ENCODE results near the gene DHRS11. TPM values are rescaled to one million over a fixed set of nuclear protein-coding genes. Genes with fewer than 3 reads are reported as not detected.

The DHRS11 gene
- total and polyA plus RNA-seq, 2 of the 8 experiments (the other 6 are each of a cell fraction or from before 2014, with no cell fraction given) = 29.5 to 63.3 TPM

DNA sequence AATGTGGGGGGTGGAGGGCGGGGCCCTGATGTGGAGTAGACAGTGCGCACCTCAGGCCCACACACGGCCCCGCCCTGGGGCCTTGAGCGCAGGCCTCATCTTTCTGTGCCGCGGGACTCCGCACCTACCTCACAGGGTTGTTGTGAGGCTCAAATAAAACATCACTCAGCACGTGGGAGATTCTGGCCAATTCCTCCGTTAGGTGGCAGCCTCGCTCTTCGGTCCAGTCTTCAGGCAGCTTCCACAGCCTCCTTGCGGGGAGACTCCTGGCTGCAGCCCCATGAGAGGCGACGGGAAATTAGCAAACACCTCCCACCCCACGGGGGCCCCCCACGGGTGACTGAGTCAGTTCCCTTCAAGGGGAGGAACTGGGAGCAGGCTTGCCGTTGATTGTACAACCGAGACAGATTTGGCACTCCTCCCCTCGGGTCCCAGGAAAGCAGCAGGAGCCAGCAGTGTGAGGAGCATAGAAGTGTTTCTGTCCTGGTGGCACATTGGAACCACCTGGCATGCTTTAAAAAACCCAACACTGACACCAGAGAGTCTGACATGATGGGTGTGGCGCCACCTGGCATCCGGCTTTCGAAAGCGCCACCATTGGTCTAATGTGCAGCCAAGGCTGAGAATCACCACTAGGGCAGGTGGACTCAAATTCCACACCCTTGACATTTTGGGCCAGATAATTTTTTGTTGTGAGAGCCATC, 17.3 kb downstream of the DHRS11 start (continued):
- TF ChIP-seq EP300 (IDR thresholded peaks at IDR 0.05; ENCODE audit: borderline replicate concordance in 1 of 2, low read depth in 2 of 2, low read length in 2 of 2) = no peak
